ENCODE measurements around the gene OR2A1. TPM values are rescaled to one million over a fixed set of nuclear protein-coding genes. Genes with fewer than 3 reads are reported as not detected.
"Not testable (repeated sequence)": the region's sequence is repeated elsewhere in the genome, so short reads cannot be mapped to it uniquely, and the experiment has no call there.

Gene OR2A1
- total RNA-seq, 2 experiments from 2014 or later: 0.06 TPM; not detected in 1

- H3K36me3 Mint-ChIP-seq; H3K9me3 Mint-ChIP-seq; DNase-seq; POLR2A ChIA-PET; ATAC-seq (ENCODE audit: low read depth); H3K4me1 Mint-ChIP-seq; H3K4me3 Mint-ChIP-seq; H3K27me3 Mint-ChIP-seq; H3K27ac Mint-ChIP-seq: not testable (repeated sequence)
Measured at GRCh38 chr7:144302578-144303303, 9.5 kb upstream of the OR2A1 start.

GRCh38 chr7:144303607-144304006, 8.6 kb upstream of the OR2A1 start:
- H3K36me3 Mint-ChIP-seq; H3K4me3 Mint-ChIP-seq; ATAC-seq (ENCODE audit: low read depth); H3K27me3 Mint-ChIP-seq; DNase-seq; H3K4me1 Mint-ChIP-seq; H3K27ac Mint-ChIP-seq; H3K9me3 Mint-ChIP-seq; POLR2A ChIA-PET: not testable (repeated sequence)

- H3K36me3 Mint-ChIP-seq; H3K27ac Mint-ChIP-seq; DNase-seq; H3K4me1 Mint-ChIP-seq; ATAC-seq (ENCODE audit: low read depth); H3K27me3 Mint-ChIP-seq; H3K4me3 Mint-ChIP-seq; POLR2A ChIA-PET; H3K9me3 Mint-ChIP-seq: not testable (repeated sequence)
Measured at GRCh38 chr7:144305156-144305555, 7.1 kb upstream of the OR2A1 start.

- H3K9me3 Mint-ChIP-seq; H3K36me3 Mint-ChIP-seq; POLR2A ChIA-PET; H3K4me1 Mint-ChIP-seq; H3K4me3 Mint-ChIP-seq; H3K27me3 Mint-ChIP-seq; ATAC-seq (ENCODE audit: low read depth); DNase-seq; H3K27ac Mint-ChIP-seq: not testable (repeated sequence)
Measured at GRCh38 chr7:144309702-144310101, 2.5 kb upstream of the OR2A1 start.

- H3K9me3 Mint-ChIP-seq; ATAC-seq (ENCODE audit: low read depth); H3K27ac Mint-ChIP-seq; POLR2A ChIA-PET; H3K4me3 Mint-ChIP-seq; DNase-seq; H3K4me1 Mint-ChIP-seq; H3K36me3 Mint-ChIP-seq; H3K27me3 Mint-ChIP-seq: not testable (repeated sequence)
Measured at GRCh38 chr7:144311218-144311617, 1.0 kb upstream of the OR2A1 start.

- H3K36me3 Mint-ChIP-seq; H3K27ac Mint-ChIP-seq; ATAC-seq (ENCODE audit: low read depth); H3K9me3 Mint-ChIP-seq; DNase-seq; H3K4me1 Mint-ChIP-seq; H3K27me3 Mint-ChIP-seq; POLR2A ChIA-PET; H3K4me3 Mint-ChIP-seq: not testable (repeated sequence)
Measured at GRCh38 chr7:144317537-144317936, 5.3 kb downstream of the OR2A1 start.

- H3K4me3 Mint-ChIP-seq; H3K27ac Mint-ChIP-seq; POLR2A ChIA-PET; ATAC-seq (ENCODE audit: low read depth); DNase-seq; H3K36me3 Mint-ChIP-seq; H3K4me1 Mint-ChIP-seq; H3K27me3 Mint-ChIP-seq; H3K9me3 Mint-ChIP-seq: not testable (repeated sequence)
Measured at GRCh38 chr7:144319547-144319946, 7.3 kb downstream of the OR2A1 start.

- H3K4me3 Mint-ChIP-seq; POLR2A ChIA-PET; H3K4me1 Mint-ChIP-seq; H3K9me3 Mint-ChIP-seq; H3K27me3 Mint-ChIP-seq; DNase-seq; H3K27ac Mint-ChIP-seq; ATAC-seq (ENCODE audit: low read depth); H3K36me3 Mint-ChIP-seq: not testable (repeated sequence)
Measured at GRCh38 chr7:144321677-144322206, 9.5 kb downstream of the OR2A1 start.

- H3K4me3 Mint-ChIP-seq; H3K27ac Mint-ChIP-seq; H3K4me1 Mint-ChIP-seq; H3K27me3 Mint-ChIP-seq; POLR2A ChIA-PET; ATAC-seq (ENCODE audit: low read depth); H3K9me3 Mint-ChIP-seq; DNase-seq; H3K36me3 Mint-ChIP-seq: not testable (repeated sequence)
Measured at GRCh38 chr7:144323359-144323758, 11.1 kb downstream of the OR2A1 start.

- DNase-seq; H3K4me1 Mint-ChIP-seq; H3K9me3 Mint-ChIP-seq; H3K4me3 Mint-ChIP-seq; H3K27ac Mint-ChIP-seq; H3K27me3 Mint-ChIP-seq; POLR2A ChIA-PET; ATAC-seq (ENCODE audit: low read depth); H3K36me3 Mint-ChIP-seq: not testable (repeated sequence)
Measured at GRCh38 chr7:144325868-144326267, 13.6 kb downstream of the OR2A1 start.

GRCh38 chr7:144330044-144330443, 17.8 kb downstream of the OR2A1 start:
- H3K27ac Mint-ChIP-seq; POLR2A ChIA-PET; ATAC-seq (ENCODE audit: low read depth); H3K4me3 Mint-ChIP-seq; H3K9me3 Mint-ChIP-seq; DNase-seq; H3K4me1 Mint-ChIP-seq; H3K27me3 Mint-ChIP-seq; H3K36me3 Mint-ChIP-seq: not testable (repeated sequence)

- H3K27me3 Mint-ChIP-seq, H3K4me3 Mint-ChIP-seq, DNase-seq, H3K27ac Mint-ChIP-seq, H3K4me1 Mint-ChIP-seq, H3K9me3 Mint-ChIP-seq, POLR2A ChIA-PET, H3K36me3 Mint-ChIP-seq: not testable (repeated sequence)
- ATAC-seq (ENCODE audit: low read depth): peak; percentile 62
Measured at GRCh38 chr7:144331221-144331995, 19.2 kb downstream of the OR2A1 start.

GRCh38 chr7:144331996-144332288, 19.7 kb downstream of the OR2A1 start:
- ATAC-seq (ENCODE audit: low read depth); H3K36me3 Mint-ChIP-seq; H3K4me1 Mint-ChIP-seq; H3K9me3 Mint-ChIP-seq; POLR2A ChIA-PET; H3K4me3 Mint-ChIP-seq; H3K27me3 Mint-ChIP-seq; H3K27ac Mint-ChIP-seq; DNase-seq: not testable (repeated sequence)

GRCh38 chr7:144348625-144349024, 36.4 kb downstream of the OR2A1 start:
- H3K36me3 Mint-ChIP-seq, POLR2A ChIA-PET, H3K4me1 Mint-ChIP-seq, H3K4me3 Mint-ChIP-seq, H3K27me3 Mint-ChIP-seq, DNase-seq, H3K27ac Mint-ChIP-seq, H3K9me3 Mint-ChIP-seq: not testable (repeated sequence)
- peak; percentile 93 for ATAC-seq (ENCODE audit: low read depth)
